GM19043 (cell line): ENCODE results near the gene KIF25.

ENCODE experiments used
- ATAC-seq: cut with Tn5 transposase; IDR thresholded peaks from one replicate; pipeline ENCODE4 v1.9.1; 2021; ENCODE audit warnings: low read depth; ENCODE audit not compliant: unreplicated experiment

KIF25 gene

GRCh38 chr6:167997642-167998041 lies at the start of gene KIF25:
Gene KIF25, plus strand, starts transcription at chr6:167997671. Its CDS starts 31,915 bp downstream, at chr6:168029586.
- no peak for ATAC-seq

GRCh38 chr6:167947716-167948115 lies 49.8 kb upstream of the KIF25 start:
- ATAC-seq: no peak

- no peak for ATAC-seq
Observed at GRCh38 chr6:167948716-167949115, 48.8 kb upstream of the KIF25 start.

- ATAC-seq: no peak
Observed at GRCh38 chr6:167949121-167949684, 48.3 kb upstream of the KIF25 start.

GRCh38 chr6:167951781-167952511 lies 45.5 kb upstream of the KIF25 start:
- ATAC-seq: no peak

GRCh38 chr6:167952512-167952859 lies 45.0 kb upstream of the KIF25 start:
- no peak for ATAC-seq

- ATAC-seq: no peak
Observed at GRCh38 chr6:167953551-167953950, 43.9 kb upstream of the KIF25 start.

- ATAC-seq: no peak
Observed at GRCh38 chr6:167954151-167954550, 43.3 kb upstream of the KIF25 start.

- no peak for ATAC-seq
Observed at GRCh38 chr6:167956491-167956890, 41.0 kb upstream of the KIF25 start.

- no peak for ATAC-seq
Observed at GRCh38 chr6:167956983-167957492, 40.4 kb upstream of the KIF25 start.

GRCh38 chr6:167957626-167958025 lies 39.8 kb upstream of the KIF25 start:
- no peak for ATAC-seq

- no peak for ATAC-seq
Observed at GRCh38 chr6:167960579-167960978, 36.9 kb upstream of the KIF25 start.

- ATAC-seq: no peak
Observed at GRCh38 chr6:167962711-167963110, 34.8 kb upstream of the KIF25 start.

- no peak for ATAC-seq
Observed at GRCh38 chr6:167963589-167964057, 33.8 kb upstream of the KIF25 start.

GRCh38 chr6:167965592-167966539 lies 31.6 kb upstream of the KIF25 start:
- no peak for ATAC-seq

GRCh38 chr6:167966540-167966905 lies 30.9 kb upstream of the KIF25 start:
- no peak for ATAC-seq

- ATAC-seq: no peak
Observed at GRCh38 chr6:167968091-167968490, 29.4 kb upstream of the KIF25 start.

GRCh38 chr6:167970230-167970629 lies 27.2 kb upstream of the KIF25 start:
- ATAC-seq: no peak

- ATAC-seq: no peak
Observed at GRCh38 chr6:167972193-167972592, 25.3 kb upstream of the KIF25 start.

- ATAC-seq: no peak
Observed at GRCh38 chr6:167973148-167973885, 24.2 kb upstream of the KIF25 start.
